NCI-H1694 treated with DMSO at 0.1 percent for 48 hours (cell line): ENCODE results near the gene ZNF618.

ENCODE experiments used
- DNase-seq: peaks from one replicate; lab custom pipeline; 2025; lab: John Stamatoyannopoulos, UW

ZNF618 gene

GRCh38 chr9:113882636-113883164 lies 6.6 kb downstream of the ZNF618 start:
- DNase-seq, result no peak

DNA sequence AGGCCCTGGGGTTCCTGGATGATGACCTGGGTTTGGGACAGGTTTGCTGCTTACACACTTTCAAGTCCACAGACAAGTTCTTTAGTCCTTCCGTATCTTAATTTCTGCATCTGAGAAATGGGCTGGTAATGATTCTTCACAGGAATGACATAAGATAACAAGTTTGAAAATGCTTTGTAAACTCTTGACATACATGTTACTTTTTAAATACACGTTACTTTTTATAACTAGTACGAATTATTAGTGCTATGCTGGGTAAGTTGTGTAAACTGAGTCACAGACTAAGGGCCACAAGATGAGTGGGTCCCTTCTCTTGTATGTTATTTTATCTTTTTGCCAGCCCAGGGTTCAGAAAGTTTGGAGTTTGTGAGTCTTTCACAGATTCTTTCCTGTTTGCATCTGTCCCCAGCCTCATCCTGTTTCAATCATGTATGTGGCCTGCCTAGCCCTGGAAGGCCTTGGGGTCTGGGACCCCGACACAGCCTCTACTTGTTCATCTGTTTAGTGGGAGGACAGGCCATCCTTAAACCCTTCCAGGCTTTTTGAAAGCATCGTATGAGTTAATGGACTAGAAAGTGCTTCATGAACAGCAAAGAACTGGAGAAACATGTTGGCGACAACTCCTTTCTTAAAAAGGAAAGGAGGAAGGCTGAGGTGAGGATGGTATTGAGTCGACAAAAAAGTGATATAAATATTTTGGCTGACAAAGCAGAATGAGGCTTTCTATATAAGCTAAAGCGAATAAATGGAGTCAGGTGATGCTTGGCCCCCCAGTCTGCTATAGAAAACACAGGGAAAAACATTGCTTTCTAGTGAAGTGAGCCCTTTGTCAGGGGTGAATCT lies 9.3 kb downstream of the ZNF618 start:
- no peak for DNase-seq

DNA sequence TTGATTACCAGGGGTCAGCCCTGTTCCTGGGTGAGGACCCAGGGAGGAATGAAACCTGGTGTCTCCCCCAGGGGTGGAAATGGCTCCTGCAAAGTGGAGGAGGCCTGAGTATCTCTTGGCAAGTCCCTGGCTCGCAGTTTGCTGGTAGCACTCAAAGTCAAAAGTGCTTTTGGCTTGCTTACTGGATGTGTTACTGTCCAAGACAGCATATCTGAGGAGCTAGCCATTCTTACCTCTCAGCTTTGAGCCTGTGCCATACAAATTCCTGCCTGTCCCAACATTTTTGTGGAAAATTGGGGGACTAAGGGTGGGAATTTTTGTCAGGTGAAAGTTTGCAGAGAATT lies 9.9 kb downstream of the ZNF618 start:
- DNase-seq, result no peak

DNA sequence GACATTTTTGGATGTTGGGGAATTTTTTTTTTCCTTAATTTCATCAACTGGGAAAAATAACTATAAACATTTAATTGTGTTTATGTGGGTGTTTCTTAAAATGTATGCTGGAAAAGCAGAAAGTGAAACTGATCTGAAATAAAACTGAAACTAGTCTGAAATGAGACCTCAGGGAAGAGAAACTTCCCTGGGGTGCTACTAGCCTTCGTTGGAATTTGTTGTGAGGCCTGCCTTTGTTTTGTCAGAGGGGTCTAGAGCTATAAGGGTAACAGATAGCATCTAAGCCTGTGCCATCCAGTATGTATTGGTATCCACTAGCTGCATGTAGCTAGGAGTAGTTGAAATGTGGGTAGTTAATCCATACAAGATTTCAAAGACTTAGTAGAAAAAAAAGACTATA lies 10.4 kb downstream of the ZNF618 start:
- DNase-seq, result no peak

- no peak for DNase-seq
Observed at GRCh38 chr9:113886933-113887332, 10.8 kb downstream of the ZNF618 start.

- no peak for DNase-seq
Observed at GRCh38 chr9:113887436-113887835, 11.3 kb downstream of the ZNF618 start.

- DNase-seq, result no peak
Observed at GRCh38 chr9:113888336-113888735, 12.2 kb downstream of the ZNF618 start.

DNA sequence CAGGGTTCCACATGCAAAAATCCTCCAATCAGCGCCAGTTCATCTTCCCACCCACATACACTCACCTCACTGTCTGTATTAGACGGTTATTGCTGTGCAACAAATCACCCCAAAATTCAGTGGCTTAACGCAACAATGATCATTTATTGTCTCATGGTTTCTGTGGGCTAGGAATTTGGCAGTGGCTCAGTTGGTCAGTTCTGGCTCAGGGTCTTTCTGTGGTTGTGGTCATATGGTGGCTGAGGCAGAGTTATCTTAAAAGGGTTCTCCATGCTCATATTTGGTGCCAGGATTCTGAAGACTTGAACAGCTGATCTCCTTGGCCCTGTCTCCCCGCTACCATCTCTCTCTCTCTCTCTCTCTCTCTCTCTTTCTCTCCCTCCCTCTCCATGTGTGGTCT lies 12.9 kb downstream of the ZNF618 start:
- no peak for DNase-seq

DNA sequence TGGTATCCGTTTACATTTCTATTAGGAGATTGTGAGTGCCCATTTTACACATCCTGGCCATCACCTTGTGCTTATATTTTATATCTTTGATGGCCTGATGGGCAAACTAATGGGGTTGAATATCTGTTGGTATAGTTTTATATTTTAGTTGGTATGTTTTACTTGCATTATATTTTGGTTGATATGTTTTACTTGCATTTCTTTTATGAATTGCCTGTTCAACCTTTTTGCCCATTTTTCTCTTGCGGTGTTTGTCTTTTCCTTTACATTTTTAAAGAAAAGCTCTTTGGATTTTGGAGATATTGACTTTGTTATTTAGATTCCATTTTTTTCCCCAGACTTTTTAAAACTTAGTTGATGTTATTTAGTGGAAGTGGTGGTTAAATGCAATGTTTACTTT lies 14.6 kb downstream of the ZNF618 start:
- no peak for DNase-seq

- no peak for DNase-seq
Observed at GRCh38 chr9:113892861-113893491, 16.9 kb downstream of the ZNF618 start.

- no peak for DNase-seq
Observed at GRCh38 chr9:113894166-113894565, 18.1 kb downstream of the ZNF618 start.

DNA sequence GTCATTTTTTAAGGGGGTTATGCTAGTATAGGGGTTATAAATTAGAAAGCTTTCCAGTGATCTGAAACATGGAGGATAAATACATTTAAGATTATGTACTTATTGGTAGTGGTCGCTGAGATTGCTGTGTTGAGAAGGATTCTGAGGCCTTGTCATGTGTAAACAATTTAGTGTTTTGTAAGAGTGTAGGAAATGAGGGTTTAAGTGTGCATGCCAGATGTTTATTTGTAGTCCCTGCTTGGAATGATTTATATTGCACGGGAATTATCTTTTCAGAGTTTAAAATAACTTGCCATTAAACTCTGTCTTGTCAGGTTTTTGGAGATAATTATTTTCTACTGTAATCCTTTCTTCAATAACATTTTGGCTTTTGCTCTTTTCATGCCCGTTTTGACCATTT lies 19.4 kb downstream of the ZNF618 start:
- no peak for DNase-seq

DNA sequence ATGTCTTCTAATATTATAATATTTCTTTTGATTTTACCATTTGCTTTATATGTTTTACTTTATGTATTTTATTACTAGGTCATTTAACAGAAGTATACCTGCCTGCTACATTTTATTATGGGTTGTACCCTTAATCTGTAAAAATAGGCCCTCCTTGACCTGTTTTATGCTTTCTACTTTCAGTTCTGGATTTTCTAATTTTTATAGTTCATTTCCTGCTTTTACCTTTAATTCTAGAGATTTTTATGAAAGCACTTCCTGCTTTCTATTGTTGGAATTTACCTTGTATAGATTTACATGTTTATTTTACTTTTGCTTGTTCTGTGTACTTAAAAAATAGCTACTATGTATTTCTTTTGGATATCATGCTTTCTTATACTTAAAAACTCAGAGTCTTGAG lies 20.6 kb downstream of the ZNF618 start:
- DNase-seq, result no peak

DNA sequence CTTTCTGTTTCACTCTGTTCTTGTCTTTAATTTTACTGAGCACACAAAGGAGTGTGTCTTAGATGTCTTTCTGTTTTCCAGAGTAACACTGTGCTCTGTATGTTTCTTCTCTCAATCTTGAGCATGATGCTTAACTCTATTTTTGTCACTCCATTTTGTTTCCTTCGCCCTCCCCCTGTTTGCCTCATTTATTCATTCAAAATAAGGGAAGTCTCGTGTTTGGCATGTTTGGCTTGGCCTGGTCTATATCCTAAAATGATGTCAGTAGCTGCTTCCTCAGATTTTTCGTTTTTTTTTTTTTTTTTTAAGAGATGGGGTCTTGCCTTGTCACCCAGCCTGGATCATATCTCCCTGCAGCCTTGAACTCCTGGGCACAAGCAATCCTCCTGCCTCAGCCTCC lies 22.0 kb downstream of the ZNF618 start:
- no peak for DNase-seq

DNA sequence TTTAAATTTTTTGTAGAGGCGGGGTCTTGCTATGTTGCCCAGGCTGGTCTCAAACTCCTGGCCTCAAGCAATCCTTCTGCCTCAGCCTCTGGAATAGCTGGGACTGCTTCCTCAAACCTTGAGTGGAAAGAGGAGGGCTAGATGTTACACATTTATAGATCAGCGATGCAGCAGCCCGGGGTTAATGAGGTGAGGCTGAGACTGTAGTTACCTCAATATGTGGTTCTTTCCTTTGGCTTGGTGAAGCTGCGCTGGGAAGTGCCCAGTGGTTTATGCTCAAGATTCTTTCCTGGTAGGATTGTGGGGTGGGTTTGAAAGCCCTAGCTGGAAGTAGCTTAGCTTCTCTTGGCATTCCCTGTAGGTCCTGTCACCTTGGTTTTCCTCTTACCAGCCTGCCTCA lies 22.5 kb downstream of the ZNF618 start:
- DNase-seq, result no peak

GRCh38 chr9:113899205-113899604 lies 23.1 kb downstream of the ZNF618 start:
- DNase-seq, result no peak

- DNase-seq, result peak; percentile 53
Observed at GRCh38 chr9:113901221-113901688, 25.1 kb downstream of the ZNF618 start.

GRCh38 chr9:113903514-113904077 lies 27.5 kb downstream of the ZNF618 start:
- DNase-seq, result no peak

- DNase-seq, result no peak
Observed at GRCh38 chr9:113906411-113907110, 30.5 kb downstream of the ZNF618 start.

DNA sequence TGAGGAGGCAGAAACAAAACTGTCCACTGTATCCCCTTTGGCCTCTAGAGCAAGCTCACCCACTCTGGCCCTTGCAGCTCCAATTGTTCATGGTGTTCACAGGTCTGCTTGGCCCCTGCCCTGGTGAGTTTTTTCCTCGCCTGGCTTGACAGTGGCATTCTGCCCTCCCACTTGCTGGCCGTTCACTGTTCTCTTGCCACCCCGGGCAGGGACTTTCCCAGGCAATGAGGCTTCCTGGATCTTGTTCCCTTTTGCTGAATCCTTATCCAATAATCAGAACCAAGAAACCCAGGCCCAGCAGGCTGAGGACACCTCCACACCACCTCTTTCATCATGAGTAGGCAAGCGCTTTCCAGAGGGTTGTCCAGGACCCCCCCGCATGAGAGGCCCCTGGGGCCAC lies 31.2 kb downstream of the ZNF618 start:
- DNase-seq, result no peak

DNA sequence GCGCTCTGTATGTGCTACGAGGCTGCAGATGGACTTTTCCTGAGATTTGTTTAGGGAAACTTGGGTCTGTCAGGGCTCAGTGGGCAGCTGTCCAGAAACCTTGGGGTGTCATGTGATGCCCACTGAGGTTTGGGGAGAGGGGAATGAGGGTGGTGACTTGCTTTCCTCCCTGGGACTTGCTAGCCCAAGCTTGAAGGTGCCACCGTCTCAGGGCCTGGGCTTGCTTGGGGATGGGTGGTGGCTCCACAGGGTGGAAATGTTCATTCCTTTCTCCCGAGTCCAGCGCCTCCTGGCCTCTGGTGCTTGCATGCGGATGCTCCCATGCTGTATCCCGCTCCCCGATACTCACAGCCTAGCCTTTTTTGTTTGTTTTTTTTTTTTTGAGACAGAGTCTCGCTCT lies 33.3 kb downstream of the ZNF618 start:
- no peak for DNase-seq

DNA sequence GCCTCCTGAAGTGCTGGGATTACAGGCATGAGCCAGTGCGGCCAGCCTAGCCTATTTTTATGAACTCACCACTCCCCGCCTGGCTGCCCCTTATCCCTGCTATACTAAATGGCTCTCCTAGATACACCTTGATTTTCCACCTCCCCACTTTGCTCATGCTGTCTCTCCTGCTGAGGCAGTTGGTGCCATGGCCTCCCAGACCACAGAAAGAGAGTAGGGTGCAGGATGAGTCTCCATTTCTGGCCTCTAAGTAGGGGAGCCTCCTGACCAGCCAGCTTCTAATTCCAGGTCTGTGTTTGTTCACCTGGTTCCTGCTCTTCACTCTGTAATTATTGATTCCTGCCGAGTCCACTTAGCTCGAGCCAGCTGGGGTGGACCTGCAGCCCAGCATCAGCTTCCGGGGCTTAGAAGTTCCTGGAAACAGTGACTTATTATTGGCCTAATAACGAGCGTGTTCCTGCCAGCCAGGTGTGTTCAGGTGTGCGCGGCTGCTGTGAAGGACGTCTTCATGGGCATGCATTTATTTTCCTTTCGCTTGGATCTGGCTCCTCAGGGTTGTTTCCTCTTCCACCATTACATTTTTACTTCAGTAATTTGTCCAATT lies 34.0 kb downstream of the ZNF618 start:
- no peak for DNase-seq
